Measurements from ENCODE around the gene KSR1. TPM values are rescaled to one million over a fixed set of nuclear protein-coding genes. Genes with fewer than 3 reads are reported as not detected.
A peak's percentile ranks its signal among the peaks of the same experiment; 100 is the strongest.

KSR1 gene
- total RNA-seq, 6 donors from 2014 or later = 23.0 to 94.3 (median 60.9) TPM

DNA sequence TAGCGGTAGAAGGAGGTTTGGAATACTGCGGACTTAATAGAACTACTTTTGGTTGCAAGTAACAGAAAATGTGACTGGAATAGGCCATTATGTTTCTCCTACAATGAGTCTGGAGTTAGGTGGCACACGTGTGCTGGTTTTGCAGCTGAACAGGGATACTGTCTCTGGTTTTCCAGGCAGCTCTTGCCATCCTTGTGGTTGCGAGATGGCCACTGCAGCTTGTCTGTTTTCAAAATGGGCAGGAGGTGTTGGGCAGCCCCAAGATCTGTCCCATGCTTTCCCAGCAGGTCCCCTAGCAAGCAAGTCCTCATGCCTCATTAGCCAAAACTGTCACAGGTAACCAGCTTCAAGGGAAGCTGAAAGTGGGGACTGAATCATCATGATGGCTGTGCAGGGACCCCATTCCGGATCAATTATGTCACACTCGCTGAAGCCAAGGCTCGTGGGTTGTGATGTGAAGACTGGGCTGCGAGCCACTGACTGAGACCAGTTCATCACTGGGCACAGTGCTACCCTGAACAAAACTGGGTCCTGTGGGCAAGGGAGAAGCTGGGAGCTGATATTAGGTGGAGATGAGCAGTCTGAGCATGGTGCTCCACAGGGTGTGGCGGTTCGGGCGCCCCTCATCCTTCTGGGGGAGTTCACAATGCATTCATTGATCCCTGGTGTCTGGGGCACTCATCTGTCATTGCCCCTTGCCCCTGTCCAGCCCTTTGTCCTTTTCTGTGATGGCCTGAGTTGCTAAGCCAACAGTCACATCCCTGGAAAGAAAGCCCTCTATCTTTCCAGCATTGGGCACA, 82.1 kb downstream of the KSR1 start:
- Histone ChIP-seq H3K27ac (no peak overlapping the region), H3K27me3 (no peaks in the 10 kb centered on the region), H3K4me3 (no peak overlapping the region), H3K36me3 (no peaks in the 10 kb centered on the region), H3K4me1 (peaks cover 28 to 62% (median 54%) of the 10 kb centered on the region in 4 donors), H3K9me3 (no peaks in the 10 kb centered on the region)
- TF ChIP-seq POLR2AphosphoS5 (IDR thresholded peaks at IDR 0.05) = no peak
- no peak for TF ChIP-seq POLR2A (IDR thresholded peaks at IDR 0.05)
- no peak for TF ChIP-seq CTCF (IDR thresholded peaks at IDR 0.05)
- TF ChIP-seq EP300 (IDR thresholded peaks at IDR 0.05) = no peak
- ATAC-seq (ENCODE audit: low FRiP score in 2 of 2) (no peak), DNase-seq (no peak)
- WGBS, 2 donors = 87 to 96% methylated on average over 11 of the region's 11 CpGs

DNA sequence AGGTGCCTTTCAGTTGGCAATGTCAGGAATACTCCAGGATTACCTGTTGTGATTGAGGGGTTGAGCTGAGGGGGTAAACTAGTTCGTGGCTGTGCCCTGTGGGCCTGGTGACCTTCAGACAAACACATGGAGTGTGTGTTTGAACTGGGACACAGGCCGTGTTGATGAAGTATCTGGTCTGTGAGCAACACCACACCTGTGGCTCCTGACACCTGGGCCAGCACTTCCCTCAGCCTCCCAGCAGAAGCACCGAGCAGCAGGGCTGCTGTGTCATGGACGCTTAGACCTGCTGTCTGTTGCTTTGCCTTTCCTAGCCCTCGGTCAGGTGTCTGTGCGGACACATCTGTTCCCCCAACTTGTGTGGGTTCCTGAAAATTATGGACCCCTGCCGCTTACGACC, 82.9 kb downstream of the KSR1 start:
- ATAC-seq (ENCODE audit: low FRiP score in 2 of 2) = no peak
- DNase-seq = no peak
- no peaks in the 10 kb centered on the region for H3K36me3 ChIP-seq
- 91 to 100% methylated on average over 3 to 8 of the region's 8 CpGs for WGBS, 2 donors
- no peaks in the 10 kb centered on the region for H3K27me3 ChIP-seq
- TF ChIP-seq POLR2A (IDR thresholded peaks at IDR 0.05) (no peak), POLR2AphosphoS5 (IDR thresholded peaks at IDR 0.05) (no peak), EP300 (IDR thresholded peaks at IDR 0.05) (no peak), CTCF (IDR thresholded peaks at IDR 0.05) (no peak)
- no peak overlapping the region for H3K4me3 ChIP-seq
- H3K4me1 ChIP-seq = peaks cover 21 to 61% (median 49%) of the 10 kb centered on the region in 4 donors
- peak overlapping the region in 1 of 4 donors; percentile 67 for H3K27ac ChIP-seq
- H3K9me3 ChIP-seq = no peaks in the 10 kb centered on the region

DNA sequence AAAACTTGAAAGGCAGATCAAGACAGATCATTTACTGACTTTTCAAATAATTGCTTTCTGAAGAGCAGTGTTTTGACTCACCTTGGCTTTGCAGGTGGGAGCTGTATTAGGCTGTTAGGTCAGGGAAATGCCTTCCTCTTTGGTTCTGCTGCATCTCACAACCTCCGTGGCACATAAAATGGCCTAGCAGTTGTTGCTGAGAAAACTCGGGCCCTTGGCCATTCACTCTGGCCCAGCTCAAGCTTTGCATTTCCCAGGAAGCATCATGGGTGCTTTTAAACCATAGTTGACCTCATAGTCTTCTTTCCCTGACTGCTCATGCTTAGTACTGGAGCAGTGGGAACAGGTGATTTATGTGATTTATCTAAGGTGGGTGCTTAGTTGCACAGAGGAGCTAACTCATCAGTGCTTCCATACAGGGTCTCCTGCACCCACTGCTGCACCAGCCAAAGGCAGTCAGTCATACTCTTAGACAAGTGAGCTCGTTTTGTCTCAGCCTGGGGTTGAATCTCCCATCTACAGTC, 83.6 kb downstream of the KSR1 start:
- WGBS, 2 donors = 63 to 67% methylated on average over 3 of the region's 3 CpGs
- Histone ChIP-seq H3K27ac (peak overlapping the region; percentile 67 to 91 (median 78)), H3K4me1 (peaks cover 21 to 59% (median 47%) of the 10 kb centered on the region in 4 donors), H3K36me3 (no peaks in the 10 kb centered on the region), H3K4me3 (no peak overlapping the region), H3K27me3 (no peaks in the 10 kb centered on the region), H3K9me3 (no peaks in the 10 kb centered on the region)
- ATAC-seq (ENCODE audit: low FRiP score in 2 of 2) (no peak), DNase-seq (no peak)
- TF ChIP-seq CTCF (IDR thresholded peaks at IDR 0.05) (no peak), POLR2AphosphoS5 (IDR thresholded peaks at IDR 0.05) (no peak), POLR2A (IDR thresholded peaks at IDR 0.05) (no peak), EP300 (IDR thresholded peaks at IDR 0.05) (no peak)

GRCh38 chr17:27540318-27541101, 84.3 kb downstream of the KSR1 start:
- Histone ChIP-seq H3K4me1 (peaks cover 24 to 58% (median 46%) of the 10 kb centered on the region in 4 donors), H3K36me3 (no peaks in the 10 kb centered on the region), H3K9me3 (no peaks in the 10 kb centered on the region), H3K4me3 (no peak overlapping the region), H3K27ac (peak overlapping the region; percentile 67 to 91 (median 78)), H3K27me3 (no peaks in the 10 kb centered on the region)
- ATAC-seq (ENCODE audit: low FRiP score in 2 of 2) = peak; percentile 91 to 92
- TF ChIP-seq POLR2A (IDR thresholded peaks at IDR 0.05) (peak in 1 of 4 donors; percentile 34), EP300 (IDR thresholded peaks at IDR 0.05) (peak in 3 of 4 donors; percentile 19 to 77 (median 40)), POLR2AphosphoS5 (IDR thresholded peaks at IDR 0.05) (peak; percentile 55 to 63), CTCF (IDR thresholded peaks at IDR 0.05) (peak in 3 of 6 experiments; percentile 3 to 28 (median 15))
- 33 to 48% methylated on average over 12 to 16 of the region's 16 CpGs for WGBS, 2 donors
- peak; percentile 90 to 97 for DNase-seq

Data from upper lobe of left lung (tissue), 6 donors.